ENCODE measurements around the gene SLTM. TPM values are rescaled to one million over a fixed set of nuclear protein-coding genes. Genes with fewer than 3 reads are reported as not detected.
"Not testable (repeated sequence)": the region's sequence is repeated elsewhere in the genome, so short reads cannot be mapped to it uniquely, and the experiment has no call there.

Gene SLTM
- polyA plus RNA-seq, 1 donor from 2014 or later, result 124 TPM

GRCh38 chr15:58918239-58918638, 15.2 kb downstream of the SLTM start:
- H2AFZ ChIP-seq (ENCODE audit: low read depth, low read length), result no peak overlapping the region
- H3K27me3 ChIP-seq (ENCODE audit: insufficient read depth, low read depth, low read length), result no peaks in the 10 kb centered on the region
- no peaks in the 10 kb centered on the region for H4K20me1 ChIP-seq (ENCODE audit: insufficient read depth)
- TF ChIP-seq REST (IDR thresholded peaks at IDR 0.05; ENCODE audit: borderline replicate concordance) (no peak), EZH2 (IDR thresholded peaks at IDR 0.05; ENCODE audit: borderline replicate concordance, insufficient read depth, low read length, poor library complexity, severe bottlenecking) (no peak), RAD21 (conservative IDR thresholded peaks at IDR 0.05) (no peak)
- no peak overlapping the region for H3K9ac ChIP-seq (ENCODE audit: low read length)
- no peaks in the 10 kb centered on the region for H3K36me3 ChIP-seq (ENCODE audit: insufficient read depth, low read length)
- no peaks in the 10 kb centered on the region for H3F3A ChIP-seq (ENCODE audit: insufficient read depth, low read length, poor library complexity, severe bottlenecking)
- H3K9me2 ChIP-seq (ENCODE audit: insufficient read depth, low read length), result no peaks in the 10 kb centered on the region
- no peaks in the 10 kb centered on the region for H3K9me3 ChIP-seq (ENCODE audit: low read length)
- H3K27ac ChIP-seq (ENCODE audit: low read length), result no peak overlapping the region
- no peak overlapping the region for H3K4me3 ChIP-seq (ENCODE audit: low read length)
- H3K4me2 ChIP-seq (ENCODE audit: low read length), result no peak overlapping the region
- H3K79me2 ChIP-seq (replicated peaks; ENCODE audit: insufficient read depth, low read length), result peaks cover 8% of the 10 kb centered on the region

- not testable (repeated sequence) for H3K27me3 ChIP-seq (ENCODE audit: insufficient read depth, low read depth, low read length); H3K9me3 ChIP-seq (ENCODE audit: low read length); H2AFZ ChIP-seq (ENCODE audit: low read depth, low read length); H3K36me3 ChIP-seq (ENCODE audit: insufficient read depth, low read length); H3K9me2 ChIP-seq (ENCODE audit: insufficient read depth, low read length); H3F3A ChIP-seq (ENCODE audit: insufficient read depth, low read length, poor library complexity, severe bottlenecking); H3K79me2 ChIP-seq (replicated peaks; ENCODE audit: insufficient read depth, low read length); H3K27ac ChIP-seq (ENCODE audit: low read length); H4K20me1 ChIP-seq (ENCODE audit: insufficient read depth); H3K9ac ChIP-seq (ENCODE audit: low read length); H3K4me2 ChIP-seq (ENCODE audit: low read length); H3K4me3 ChIP-seq (ENCODE audit: low read length)
These were observed 15.8 kb downstream of the SLTM start for GRCh38 chr15:58917613-58918129.

GRCh38 chr15:58916962-58917361, 16.5 kb downstream of the SLTM start:
- H4K20me1 ChIP-seq (ENCODE audit: insufficient read depth), result no peaks in the 10 kb centered on the region
- TF ChIP-seq RAD21 (conservative IDR thresholded peaks at IDR 0.05) (no peak), POLR2AphosphoS5 (IDR thresholded peaks at IDR 0.05) (no peak), CTCF (IDR thresholded peaks at IDR 0.05; ENCODE audit: poor library complexity, severe bottlenecking) (no peak), MXI1 (conservative IDR thresholded peaks at IDR 0.05; ENCODE audit: poor library complexity, severe bottlenecking) (no peak), SMC3 (conservative IDR thresholded peaks at IDR 0.05; ENCODE audit: poor library complexity) (no peak), EZH2 (IDR thresholded peaks at IDR 0.05; ENCODE audit: borderline replicate concordance, insufficient read depth, low read length, poor library complexity, severe bottlenecking) (no peak), EP300 (conservative IDR thresholded peaks at IDR 0.05; ENCODE audit: poor library complexity, severe bottlenecking) (no peak), REST (IDR thresholded peaks at IDR 0.05; ENCODE audit: borderline replicate concordance) (no peak), TAF1 (IDR thresholded peaks at IDR 0.05; ENCODE audit: low read depth) (no peak)
- no peak overlapping the region for H3K4me2 ChIP-seq (ENCODE audit: low read length)
- no peaks in the 10 kb centered on the region for H3K36me3 ChIP-seq (ENCODE audit: insufficient read depth, low read length)
- H3F3A ChIP-seq (ENCODE audit: insufficient read depth, low read length, poor library complexity, severe bottlenecking), result no peaks in the 10 kb centered on the region
- no peak overlapping the region for H3K27ac ChIP-seq (ENCODE audit: low read length)
- no peak overlapping the region for H2AFZ ChIP-seq (ENCODE audit: low read depth, low read length)
- no peak overlapping the region for H3K4me3 ChIP-seq (ENCODE audit: low read length)
- H3K9ac ChIP-seq (ENCODE audit: low read length), result no peak overlapping the region
- no peaks in the 10 kb centered on the region for H3K9me3 ChIP-seq (ENCODE audit: low read length)
- no peaks in the 10 kb centered on the region for H3K9me2 ChIP-seq (ENCODE audit: insufficient read depth, low read length)
- no peaks in the 10 kb centered on the region for H3K27me3 ChIP-seq (ENCODE audit: insufficient read depth, low read depth, low read length)
- H3K79me2 ChIP-seq (replicated peaks; ENCODE audit: insufficient read depth, low read length), result peaks cover 8% of the 10 kb centered on the region
